Activated CD4-positive, alpha-beta T cell treated with anti-CD3 and anti-CD28 coated beads, Interleukin-10, Interleukin-2, amounts not matched to agents 100 ng/mL and 50 ng/mL, durations not matched to agents 16 hours and 8 hours (primary cell): Measurements from ENCODE around the gene GRK1.

Experiments
- DNase-seq: peaks from one replicate; pipeline ENCODE4 v3.0.0-alpha.2; 2020

GRK1 gene

DNA sequence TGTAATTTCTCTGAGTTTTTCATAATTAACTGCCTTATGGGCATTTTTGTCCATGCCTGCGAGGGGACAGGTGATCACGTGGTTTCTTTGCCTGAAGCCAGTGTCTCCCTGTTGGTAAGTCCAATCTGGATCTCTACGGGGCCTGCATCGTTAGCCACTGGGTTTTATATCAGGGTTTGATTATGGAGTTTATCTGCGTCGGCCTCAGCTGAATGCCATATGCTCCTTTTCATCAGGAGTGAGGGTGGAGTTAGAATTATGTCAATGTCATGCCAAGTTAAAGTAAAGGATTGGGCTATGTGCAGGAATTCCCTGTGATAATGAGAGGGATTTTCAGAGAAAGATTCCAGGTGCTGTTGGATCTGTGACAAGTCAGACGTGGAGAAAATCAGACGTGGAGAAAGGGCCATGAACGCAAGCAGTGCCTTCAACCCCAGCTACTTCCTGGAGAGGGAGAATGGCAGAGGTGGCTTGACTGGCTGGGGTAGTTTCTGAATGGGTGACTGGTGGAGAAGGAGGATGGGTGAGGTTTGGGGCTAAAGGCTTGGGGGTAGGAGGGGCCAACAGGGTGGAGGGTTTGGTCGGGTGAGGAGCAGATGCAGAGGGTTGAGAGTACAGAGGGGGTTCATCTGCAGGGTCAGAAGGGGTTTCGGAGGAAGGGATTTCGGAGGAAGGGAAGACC lies 116.3 kb downstream of the GRK1 start:
- no peak for DNase-seq

GRCh38 chr13:113783966-113784644 lies 117.1 kb downstream of the GRK1 start:
- DNase-seq = no peak

GRCh38 chr13:113784645-113785024 lies 117.6 kb downstream of the GRK1 start:
- no peak for DNase-seq

- DNase-seq = peak; percentile 27
Observed at GRCh38 chr13:113785051-113786010, 118.3 kb downstream of the GRK1 start.

DNA sequence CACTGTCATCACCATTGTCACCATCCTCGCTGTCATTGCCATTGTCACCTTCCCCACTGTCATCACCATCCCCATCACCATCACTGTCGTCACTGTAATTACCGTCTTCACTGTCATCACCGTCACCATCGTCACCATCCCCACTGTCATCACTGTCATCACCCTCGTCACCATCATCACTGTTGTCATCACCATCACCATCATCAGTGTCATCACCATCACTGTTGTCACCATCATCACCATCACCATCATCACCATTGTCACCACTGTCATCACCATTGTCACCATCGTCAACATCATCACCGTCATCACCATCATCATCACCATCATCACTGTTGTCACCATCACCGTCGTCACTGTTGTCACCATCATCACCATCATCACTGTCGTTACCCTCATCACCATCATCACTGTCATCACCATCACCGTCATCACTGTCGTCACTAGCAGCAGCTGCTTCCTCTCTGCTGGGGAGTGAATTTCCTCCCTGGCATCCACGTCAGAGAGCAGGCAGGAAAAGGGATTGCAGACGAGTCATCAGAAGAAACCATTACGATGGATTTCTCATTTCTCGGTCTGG lies 119.3 kb downstream of the GRK1 start:
- no peak for DNase-seq
